ENCODE data around the gene TENM3. TPM values are rescaled to one million over a fixed set of nuclear protein-coding genes. Genes with fewer than 3 reads are reported as not detected.

TENM3 gene
- total RNA-seq, 1 donor from 2014 or later, result 40.4 TPM

DNA sequence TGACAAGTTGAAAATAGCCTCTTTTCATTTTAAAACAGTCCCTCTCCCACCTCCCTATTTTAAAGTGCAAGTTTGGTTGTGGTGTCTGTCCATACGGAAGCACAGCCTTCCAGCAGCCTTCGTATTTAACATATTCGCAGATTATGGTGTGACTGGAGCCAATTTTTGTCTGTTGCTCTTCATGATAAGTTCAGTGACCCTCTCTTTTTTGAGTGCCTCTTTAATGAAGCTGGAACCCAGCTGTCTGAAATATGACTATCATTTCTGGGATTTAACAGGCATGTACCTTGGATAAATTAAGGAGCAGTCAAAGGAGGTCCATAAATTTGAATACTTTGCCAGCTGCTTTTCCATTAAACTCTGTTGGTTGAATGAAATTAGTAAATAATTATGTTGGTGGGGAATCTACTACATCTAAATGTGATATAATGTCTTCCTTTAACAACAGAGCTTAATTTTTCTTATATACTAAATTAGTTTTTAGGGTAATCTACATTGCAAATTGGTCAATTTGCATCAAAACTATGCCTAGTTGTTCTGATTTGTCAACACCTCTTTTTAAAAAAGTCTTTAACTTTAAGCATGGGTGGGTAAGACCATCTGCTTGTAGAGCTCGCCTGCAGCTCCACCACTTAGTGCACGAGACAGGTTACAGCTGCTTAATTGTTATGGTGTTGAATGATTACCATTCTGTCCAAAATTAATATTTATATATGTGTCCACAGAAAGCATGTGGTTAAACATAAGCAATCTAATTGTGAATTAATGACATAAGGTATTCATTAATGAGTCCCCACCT, 457.4 kb downstream of the TENM3 start:
- TF ChIP-seq, protein P1, sequence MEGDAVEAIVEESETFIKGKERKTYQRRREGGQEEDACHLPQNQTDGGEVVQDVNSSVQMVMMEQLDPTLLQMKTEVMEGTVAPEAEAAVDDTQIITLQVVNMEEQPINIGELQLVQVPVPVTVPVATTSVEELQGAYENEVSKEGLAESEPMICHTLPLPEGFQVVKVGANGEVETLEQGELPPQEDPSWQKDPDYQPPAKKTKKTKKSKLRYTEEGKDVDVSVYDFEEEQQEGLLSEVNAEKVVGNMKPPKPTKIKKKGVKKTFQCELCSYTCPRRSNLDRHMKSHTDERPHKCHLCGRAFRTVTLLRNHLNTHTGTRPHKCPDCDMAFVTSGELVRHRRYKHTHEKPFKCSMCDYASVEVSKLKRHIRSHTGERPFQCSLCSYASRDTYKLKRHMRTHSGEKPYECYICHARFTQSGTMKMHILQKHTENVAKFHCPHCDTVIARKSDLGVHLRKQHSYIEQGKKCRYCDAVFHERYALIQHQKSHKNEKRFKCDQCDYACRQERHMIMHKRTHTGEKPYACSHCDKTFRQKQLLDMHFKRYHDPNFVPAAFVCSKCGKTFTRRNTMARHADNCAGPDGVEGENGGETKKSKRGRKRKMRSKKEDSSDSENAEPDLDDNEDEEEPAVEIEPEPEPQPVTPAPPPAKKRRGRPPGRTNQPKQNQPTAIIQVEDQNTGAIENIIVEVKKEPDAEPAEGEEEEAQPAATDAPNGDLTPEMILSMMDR (IDR thresholded peaks at IDR 0.05; ENCODE audit: unreplicated experiment), result no peak
- Mint-ChIP-seq H3K27me3 (no peaks in the 10 kb centered on the region), H3K36me3 (ENCODE audit: insufficient read depth) (peaks cover 1% of the 10 kb centered on the region), H3K27ac (no peak overlapping the region), H3K4me3 (ENCODE audit: low read depth) (no peak overlapping the region), H3K9me3 (ENCODE audit: low read depth) (no peaks in the 10 kb centered on the region), H3K4me1 (ENCODE audit: low read depth) (no peaks in the 10 kb centered on the region)
- DNase-seq (ENCODE audit: low spot score, unreplicated experiment), result no peak

DNA sequence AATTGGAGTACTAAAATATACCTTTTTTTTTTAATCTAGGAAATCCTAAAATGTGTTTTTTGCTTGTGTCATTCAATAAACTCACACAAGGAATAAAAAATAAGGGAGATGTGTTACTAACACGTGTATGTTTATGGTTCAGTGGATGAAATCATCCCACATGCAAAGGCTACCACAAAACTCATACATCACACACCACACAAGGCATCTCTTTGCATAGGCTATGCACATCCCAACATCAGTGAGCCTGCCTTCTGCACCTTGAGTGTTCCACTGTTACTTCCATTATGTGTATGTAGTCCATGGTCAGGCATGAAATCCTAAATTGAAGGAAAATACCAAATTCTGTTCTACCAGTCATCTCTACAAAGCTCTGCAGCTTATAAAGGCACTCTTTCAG, 460.9 kb downstream of the TENM3 start:
- Mint-ChIP-seq H3K27ac (no peak overlapping the region), H3K4me3 (ENCODE audit: low read depth) (no peak overlapping the region), H3K4me1 (ENCODE audit: low read depth) (no peaks in the 10 kb centered on the region), H3K27me3 (no peaks in the 10 kb centered on the region), H3K9me3 (ENCODE audit: low read depth) (peaks cover 3% of the 10 kb centered on the region), H3K36me3 (ENCODE audit: insufficient read depth) (peaks cover 10% of the 10 kb centered on the region)
- DNase-seq (ENCODE audit: low spot score, unreplicated experiment), result no peak
- TF ChIP-seq, protein P1 (IDR thresholded peaks at IDR 0.05; ENCODE audit: unreplicated experiment), result no peak

DNA sequence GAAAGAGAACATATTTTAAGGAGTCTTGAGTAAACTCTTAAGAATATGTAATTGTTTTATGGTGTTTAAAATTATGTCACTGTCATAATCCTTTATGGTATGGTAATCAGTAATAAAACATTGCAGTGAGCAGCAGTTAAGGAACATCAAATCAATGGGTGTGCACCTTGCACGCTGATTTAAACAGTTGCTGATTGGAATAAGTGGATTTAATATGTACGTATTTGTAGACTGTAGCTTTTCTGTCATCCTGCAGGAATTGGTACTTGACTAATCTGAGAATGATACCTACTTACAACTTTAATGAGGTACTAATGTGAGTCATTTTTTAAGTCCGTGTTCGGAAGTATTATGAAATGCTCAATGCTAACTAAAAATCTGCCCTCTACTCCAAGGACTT, 461.7 kb downstream of the TENM3 start:
- DNase-seq (ENCODE audit: low spot score, unreplicated experiment), result no peak
- Mint-ChIP-seq H3K27me3 (no peaks in the 10 kb centered on the region), H3K9me3 (ENCODE audit: low read depth) (peaks cover 3% of the 10 kb centered on the region), H3K36me3 (ENCODE audit: insufficient read depth) (peaks cover 10% of the 10 kb centered on the region), H3K27ac (no peak overlapping the region), H3K4me1 (ENCODE audit: low read depth) (no peaks in the 10 kb centered on the region), H3K4me3 (ENCODE audit: low read depth) (no peak overlapping the region)
- TF ChIP-seq, protein P1 (IDR thresholded peaks at IDR 0.05; ENCODE audit: unreplicated experiment), result no peak

DNA sequence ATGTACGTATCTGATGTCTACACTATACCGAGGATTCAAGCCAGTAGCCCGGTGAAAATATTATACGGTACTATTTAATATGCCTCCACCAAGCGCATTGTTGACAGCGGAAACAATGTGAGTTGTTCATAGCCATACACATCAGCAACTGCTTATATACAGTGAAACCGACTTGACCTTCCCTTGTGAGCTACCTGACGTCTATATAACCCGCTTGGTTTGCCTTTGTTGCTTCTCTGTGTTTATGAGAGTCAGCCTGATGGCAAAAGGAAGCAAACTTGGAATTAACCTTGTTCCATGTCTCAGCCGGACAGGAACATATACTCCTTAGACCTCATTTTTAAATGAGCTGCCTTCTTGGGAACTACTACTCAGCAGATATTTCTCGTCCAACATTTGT, 462.2 kb downstream of the TENM3 start:
- Mint-ChIP-seq H3K27me3 (no peaks in the 10 kb centered on the region), H3K4me1 (ENCODE audit: low read depth) (no peaks in the 10 kb centered on the region), H3K4me3 (ENCODE audit: low read depth) (no peak overlapping the region), H3K9me3 (ENCODE audit: low read depth) (peaks cover 3% of the 10 kb centered on the region), H3K36me3 (ENCODE audit: insufficient read depth) (peaks cover 10% of the 10 kb centered on the region), H3K27ac (no peak overlapping the region)
- no peak for DNase-seq (ENCODE audit: low spot score, unreplicated experiment)
- TF ChIP-seq, protein P1 (IDR thresholded peaks at IDR 0.05; ENCODE audit: unreplicated experiment), result no peak

DNA sequence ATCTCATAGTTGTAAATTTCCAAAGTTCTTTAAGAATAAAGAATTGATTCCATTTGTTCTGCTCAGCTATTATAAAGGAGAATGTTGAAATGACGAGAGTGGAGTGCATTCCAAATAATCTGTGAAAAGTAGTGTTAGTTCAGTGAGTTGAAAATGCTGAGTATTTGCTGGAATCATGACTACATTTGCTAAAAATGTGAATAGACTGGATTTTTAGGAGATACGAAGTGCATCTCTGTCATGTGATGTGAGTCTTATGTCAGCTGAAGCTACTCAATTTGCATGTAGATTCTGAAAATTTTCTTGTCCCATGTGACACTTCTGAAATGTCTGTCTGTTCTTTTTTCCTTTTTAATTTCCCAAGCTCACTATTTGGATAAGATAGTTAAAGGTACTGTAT, 468.0 kb downstream of the TENM3 start:
- H3K27me3 Mint-ChIP-seq, result peaks cover 3% of the 10 kb centered on the region
- no peak for DNase-seq (ENCODE audit: low spot score, unreplicated experiment)
- TF ChIP-seq, protein P1 (IDR thresholded peaks at IDR 0.05; ENCODE audit: unreplicated experiment), result no peak
- no peak overlapping the region for H3K4me3 Mint-ChIP-seq (ENCODE audit: low read depth)
- peaks cover 7% of the 10 kb centered on the region for H3K4me1 Mint-ChIP-seq (ENCODE audit: low read depth)
- H3K27ac Mint-ChIP-seq, result no peak overlapping the region
- peaks cover 3% of the 10 kb centered on the region for H3K9me3 Mint-ChIP-seq (ENCODE audit: low read depth)
- H3K36me3 Mint-ChIP-seq (ENCODE audit: insufficient read depth), result peaks cover 18% of the 10 kb centered on the region

All from progenitor cell of endocrine pancreas (in vitro differentiated cells).